CD4-positive, alpha-beta T cell treated with Interleukin-2 at 100 ng/mL for 4 hours (primary cell): ENCODE results near the gene FGD3.

Source experiments
- DNase-seq: peaks from one replicate; pipeline ENCODE4 v3.0.0-alpha.2; 2020; ENCODE audit warnings: low spot score

The FGD3 gene

GRCh38 chr9:93028448-93029006, 81.2 kb downstream of the FGD3 start:
- DNase-seq, result peak; percentile 89

DNA sequence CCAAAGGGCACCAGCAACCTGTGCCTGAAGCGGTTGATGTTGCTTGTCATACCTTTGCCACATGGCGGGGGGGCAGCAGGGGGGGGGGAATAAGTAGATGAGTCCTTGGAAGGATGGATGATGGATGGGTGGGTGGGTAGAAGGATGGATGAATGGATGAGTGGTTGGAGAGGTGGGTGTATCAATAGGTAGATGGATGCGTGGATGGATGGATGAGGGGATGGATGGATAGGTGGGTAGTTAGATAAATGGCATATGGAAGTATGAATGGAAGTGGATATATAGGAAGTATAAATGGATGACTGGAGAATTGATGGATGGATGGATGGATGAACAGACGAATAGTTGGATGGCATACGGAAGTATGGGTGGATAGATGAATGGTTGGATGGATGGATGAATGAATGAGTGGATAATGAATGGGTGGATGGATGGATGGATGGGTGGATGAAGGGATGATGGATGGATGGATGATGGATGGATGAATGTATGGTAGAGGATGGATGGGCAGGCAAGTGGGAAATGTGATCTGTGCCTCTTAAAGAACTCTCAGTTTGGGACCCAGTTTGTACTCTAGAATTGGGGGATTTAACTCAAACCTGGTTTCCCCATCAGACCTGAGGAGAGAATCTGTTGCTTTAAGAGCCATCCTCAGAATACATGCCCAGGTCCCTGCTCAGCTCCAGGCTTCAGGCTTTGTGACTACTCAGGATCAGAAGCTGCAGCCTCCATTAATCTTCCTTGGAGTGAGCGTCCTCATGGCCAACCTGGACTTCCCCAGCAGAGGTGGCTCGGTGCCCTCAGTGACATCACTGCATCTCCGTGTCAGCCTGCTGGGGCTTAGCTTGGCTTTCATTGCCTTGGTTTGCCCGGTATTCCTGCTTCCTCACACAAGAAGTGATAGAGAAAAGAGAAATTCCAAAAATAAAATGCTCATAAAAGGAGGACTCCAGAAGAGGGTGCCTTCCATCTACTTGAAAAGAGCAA, 83.6 kb downstream of the FGD3 start:
- DNase-seq, result no peak

DNA sequence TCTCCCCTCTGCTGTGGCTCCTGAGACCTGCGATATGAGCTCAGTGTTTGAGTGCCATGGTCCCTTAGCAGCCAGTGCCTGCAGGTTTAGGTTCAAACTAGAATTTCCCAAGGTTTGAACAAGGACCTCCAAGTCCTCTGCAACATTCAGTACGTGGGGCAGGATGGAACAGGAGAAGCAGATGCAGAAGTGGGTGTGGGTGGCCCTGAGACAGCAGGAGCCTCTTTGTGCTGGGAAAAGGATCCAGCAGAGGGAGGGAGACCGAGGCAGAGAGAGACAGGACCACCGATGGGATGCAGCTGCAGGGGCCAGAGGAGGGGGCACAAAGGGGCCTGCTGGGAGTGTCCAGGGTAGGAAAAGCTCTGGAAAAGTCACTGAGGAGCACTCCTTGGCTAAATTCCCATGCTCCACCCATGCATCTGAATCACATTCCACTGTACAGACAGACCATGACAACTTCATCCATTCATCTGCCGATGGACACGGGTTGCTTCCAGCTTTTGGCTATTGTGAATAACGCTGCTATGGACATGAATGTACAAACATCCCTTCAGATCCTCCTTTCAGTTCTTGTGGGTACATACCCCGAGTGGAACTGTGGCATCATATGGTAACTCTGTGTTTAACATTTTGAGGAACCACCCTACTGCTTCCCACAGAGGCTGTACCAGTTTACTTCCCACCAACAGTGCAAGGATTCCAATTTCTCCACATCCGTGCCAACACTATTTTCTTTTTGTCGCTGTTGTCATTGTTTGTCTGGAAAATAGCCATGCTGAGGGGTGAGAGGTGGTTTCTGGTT, 84.5 kb downstream of the FGD3 start:
- no peak for DNase-seq

- no peak for DNase-seq
Measured at GRCh38 chr9:93032545-93032944, 85.2 kb downstream of the FGD3 start.

GRCh38 chr9:93033531-93033930, 86.2 kb downstream of the FGD3 start:
- no peak for DNase-seq

DNA sequence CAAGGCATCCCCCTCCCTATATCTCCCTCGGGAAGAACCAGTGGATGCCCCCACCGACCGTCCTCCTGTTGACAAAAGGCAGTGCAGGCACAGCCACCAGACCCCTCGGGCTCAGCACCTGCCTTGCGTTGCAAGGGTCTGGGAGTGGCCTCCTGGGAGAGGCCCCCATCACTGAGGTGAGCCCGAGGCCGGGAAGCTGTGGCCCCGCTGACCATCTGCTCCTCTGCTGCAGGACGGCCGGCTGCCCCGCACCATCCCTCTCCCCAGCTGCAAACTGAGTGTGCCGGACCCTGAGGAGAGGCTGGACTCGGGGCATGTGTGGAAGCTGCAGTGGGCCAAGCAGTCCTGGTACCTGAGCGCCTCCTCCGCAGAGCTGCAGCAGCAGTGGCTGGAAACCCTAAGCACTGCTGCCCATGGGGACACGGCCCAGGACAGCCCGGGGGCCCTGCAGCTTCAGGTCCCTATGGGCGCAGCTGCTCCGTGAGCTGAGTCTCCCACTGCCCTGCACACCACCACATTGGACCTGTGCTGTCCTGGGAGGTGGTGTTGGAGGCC, 87.9 kb downstream of the FGD3 start:
- no peak for DNase-seq

DNA sequence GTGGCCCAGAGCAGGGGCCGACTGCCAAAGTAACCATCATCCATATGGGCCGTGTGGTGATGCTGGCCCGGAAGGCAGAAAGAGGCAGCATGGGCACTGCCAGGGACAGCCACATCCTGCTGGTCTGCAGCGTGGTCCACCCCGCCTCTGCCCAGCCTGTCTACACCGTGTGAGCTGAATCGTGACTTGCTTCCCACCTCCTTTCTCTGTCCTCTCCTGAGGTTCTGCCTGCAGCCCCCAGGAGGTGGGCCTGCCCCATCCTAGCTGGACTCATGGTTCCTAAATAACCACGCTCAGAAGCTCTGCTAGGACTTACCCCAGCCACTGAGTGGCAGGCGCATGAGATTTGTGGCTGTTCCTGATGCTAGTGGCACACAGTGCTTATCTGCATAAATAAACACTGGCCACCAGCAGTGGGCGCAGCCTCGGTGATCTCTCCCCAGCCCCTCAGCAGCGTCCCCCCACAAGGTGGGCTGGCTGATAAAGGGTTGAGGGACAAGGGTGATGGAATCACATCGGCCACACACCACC, 88.6 kb downstream of the FGD3 start:
- DNase-seq, result no peak

GRCh38 chr9:93036887-93037475, 89.7 kb downstream of the FGD3 start:
- DNase-seq, result no peak

GRCh38 chr9:93037476-93037971, 90.2 kb downstream of the FGD3 start:
- no peak for DNase-seq

- no peak for DNase-seq
Measured at GRCh38 chr9:93038918-93039317, 91.6 kb downstream of the FGD3 start.

GRCh38 chr9:93039456-93039855, 92.1 kb downstream of the FGD3 start:
- no peak for DNase-seq

DNA sequence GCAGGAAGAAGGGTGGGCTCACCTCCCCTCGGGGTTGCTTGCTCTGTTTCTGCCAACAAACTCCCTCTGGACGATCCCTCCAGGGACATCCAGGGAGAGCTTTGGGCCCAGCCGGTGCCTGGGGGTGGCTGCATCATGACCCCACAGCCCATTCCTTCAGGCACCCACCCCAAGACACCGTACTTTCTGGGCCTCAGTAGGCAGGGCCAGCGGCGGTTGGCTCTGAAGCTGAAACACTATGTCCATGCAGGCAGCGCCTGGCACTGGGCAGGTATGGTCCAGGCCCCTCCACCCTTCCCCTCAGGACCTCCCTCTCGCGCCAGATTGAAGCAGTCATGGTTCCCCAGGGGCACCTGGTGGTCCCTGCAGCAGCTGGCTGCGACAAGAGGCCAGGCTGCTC, 92.7 kb downstream of the FGD3 start:
- no peak for DNase-seq

GRCh38 chr9:93040409-93040808, 93.1 kb downstream of the FGD3 start:
- DNase-seq, result no peak

GRCh38 chr9:93041108-93041802, 93.9 kb downstream of the FGD3 start:
- no peak for DNase-seq

DNA sequence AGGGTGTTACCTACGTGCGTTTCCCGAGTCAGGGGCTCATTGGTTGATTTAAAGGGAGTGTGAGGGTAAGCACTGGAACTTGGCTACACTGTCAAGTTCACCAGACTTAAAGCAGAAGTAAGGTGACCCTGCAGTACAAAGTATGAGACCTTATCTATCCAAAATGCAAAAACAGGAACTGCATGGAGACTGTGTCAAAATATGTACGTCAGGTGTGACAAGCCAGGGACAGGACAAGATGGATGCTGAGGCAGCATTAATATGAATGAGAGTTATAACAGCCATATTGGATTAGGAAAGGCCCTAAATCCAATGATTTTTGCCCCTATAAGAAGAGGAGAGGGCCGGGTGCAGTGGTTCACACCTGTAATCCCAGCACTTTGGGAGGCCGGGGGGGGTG, 95.8 kb downstream of the FGD3 start:
- no peak for DNase-seq

- DNase-seq, result no peak
Measured at GRCh38 chr9:93045521-93045920, 98.2 kb downstream of the FGD3 start.

DNA sequence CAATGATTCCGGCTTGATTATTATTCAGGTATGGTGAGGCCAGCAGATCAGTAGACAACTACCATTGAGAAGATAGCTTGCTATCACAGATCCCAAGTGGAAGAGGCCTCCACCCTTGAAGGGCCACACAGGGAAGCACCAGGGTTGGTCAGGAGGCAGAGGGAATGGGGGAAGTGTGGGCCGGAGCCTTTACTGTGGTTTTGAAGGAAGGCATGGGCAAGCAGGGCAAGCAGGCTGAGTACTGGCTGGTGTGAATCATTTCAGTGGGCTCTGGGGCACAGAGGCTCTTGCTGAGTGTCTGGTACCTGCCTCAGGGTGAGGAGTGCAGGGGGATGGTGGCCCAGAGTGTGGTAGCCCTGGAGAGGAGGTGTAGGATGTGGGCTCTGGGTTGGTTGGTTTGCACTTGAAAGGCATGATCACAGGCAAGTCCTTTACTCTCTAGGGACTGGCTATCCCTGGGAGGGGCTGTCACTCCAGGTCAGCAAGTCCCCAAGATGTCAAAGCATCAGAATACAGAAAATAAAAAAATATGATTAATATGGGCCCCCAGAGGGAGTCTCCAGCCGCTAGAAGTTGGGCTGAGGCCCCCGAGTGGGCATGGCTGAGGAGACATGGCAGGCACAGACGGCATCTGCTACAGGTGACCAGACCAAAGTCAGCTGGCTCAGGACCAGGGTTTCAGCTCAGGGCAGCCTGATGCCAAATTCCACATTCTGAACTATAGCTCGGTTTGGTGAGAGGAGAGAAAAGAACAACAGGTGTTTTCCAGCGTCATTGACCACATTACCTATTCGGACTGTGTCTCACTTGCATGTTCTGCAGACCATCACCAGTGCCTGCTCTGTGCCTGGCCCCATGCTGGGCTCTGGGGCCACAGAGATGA, 101.5 kb downstream of the FGD3 start:
- no peak for DNase-seq

- no peak for DNase-seq
Measured at GRCh38 chr9:93049491-93049890, 102.2 kb downstream of the FGD3 start.

GRCh38 chr9:93050231-93050630, 102.9 kb downstream of the FGD3 start:
- no peak for DNase-seq

DNA sequence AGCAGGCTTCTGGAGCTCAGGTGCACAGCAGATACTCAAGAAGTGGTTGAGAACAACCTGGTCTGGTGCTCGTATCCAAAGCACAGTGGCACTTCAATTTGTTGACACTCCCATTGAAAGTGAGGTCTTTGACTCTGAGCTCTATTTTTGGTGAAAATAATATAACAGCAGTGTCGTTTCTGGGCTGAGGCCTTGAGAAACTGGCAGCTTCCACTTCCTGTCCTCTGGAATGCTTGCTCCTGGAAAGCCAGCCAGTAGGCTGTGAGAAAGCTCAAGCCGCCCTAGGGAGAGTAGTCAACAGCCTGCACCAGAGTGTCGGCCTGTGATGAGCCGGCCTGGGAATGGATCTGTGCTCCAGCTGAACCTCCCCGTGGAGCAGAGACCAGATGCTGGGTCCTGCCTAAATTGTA, 104.4 kb downstream of the FGD3 start:
- no peak for DNase-seq
